Calu3 (cell line): ENCODE results near the gene SH3PXD2A. TPM values are rescaled to one million over a fixed set of nuclear protein-coding genes. Genes with fewer than 3 reads are reported as not detected.

ENCODE experiments used
- BruUV-seq: library from RNA; stranded (reverse); fragments of 400-500 nt; replicated peaks from 2 replicates; lab custom pipeline; 2021; lab: Mats Ljungman, UMichigan
- CTCF ChIA-PET: fragments of 300-600 bp; sonication (Branson Sonifier 250); formaldehyde crosslinking; loops from one replicate; lab custom pipeline; 2022; ENCODE audit warnings: antibody characterized with exemption; lab: Charles Lee
- DNase-seq: peaks from one replicate; pipeline ENCODE4 v3.0.0; 2022
- H3K27ac Mint-ChIP-seq: one replicate; pipeline ENCODE4 v1.8.0; 2022; ENCODE audit warnings: mixed read lengths; ENCODE audit not compliant: unreplicated experiment
- H3K27me3 Mint-ChIP-seq: one replicate; pipeline ENCODE4 v1.8.0; 2022; ENCODE audit warnings: mixed read lengths; ENCODE audit not compliant: unreplicated experiment
- H3K36me3 Mint-ChIP-seq: one replicate; pipeline ENCODE4 v1.8.0; 2022; ENCODE audit warnings: mild to moderate bottlenecking, moderate library complexity, mixed read lengths; ENCODE audit not compliant: insufficient read depth, unreplicated experiment
- H3K4me1 Mint-ChIP-seq: one replicate; pipeline ENCODE4 v1.8.0; 2022; ENCODE audit warnings: mild to moderate bottlenecking, low read depth, mixed read lengths; ENCODE audit not compliant: unreplicated experiment
- H3K4me3 Mint-ChIP-seq: one replicate; pipeline ENCODE4 v1.8.0; 2022; ENCODE audit warnings: mild to moderate bottlenecking, low read depth, moderate library complexity, mixed read lengths; ENCODE audit not compliant: unreplicated experiment
- H3K9me3 Mint-ChIP-seq: one replicate; pipeline ENCODE4 v1.8.0; 2022; ENCODE audit warnings: low read depth, mixed read lengths; ENCODE audit not compliant: unreplicated experiment
- intact Hi-C: fragments of 100-400 bp; cut with micrococcal nuclease; formaldehyde crosslinking; loops from one replicate; pipeline ENCODE4 v1.10.0; 2022; ENCODE audit not compliant: unreplicated experiment
- total RNA-seq: library from RNA; stranded (reverse); gene quantifications from 2 replicates; pipeline ENCODE4 v1.2.3, GENCODE V29; 2022
- TF ChIP-seq, protein P1 (sequence below): fragments of 200-600 bp; IDR thresholded peaks from one replicate; pipeline ENCODE4 v1.8.0; 2022; ENCODE audit warnings: antibody characterized with exemption; ENCODE audit not compliant: unreplicated experiment

Gene SH3PXD2A
- total RNA-seq, 1 experiment from 2014 or later, result 7.5 TPM

DNA sequence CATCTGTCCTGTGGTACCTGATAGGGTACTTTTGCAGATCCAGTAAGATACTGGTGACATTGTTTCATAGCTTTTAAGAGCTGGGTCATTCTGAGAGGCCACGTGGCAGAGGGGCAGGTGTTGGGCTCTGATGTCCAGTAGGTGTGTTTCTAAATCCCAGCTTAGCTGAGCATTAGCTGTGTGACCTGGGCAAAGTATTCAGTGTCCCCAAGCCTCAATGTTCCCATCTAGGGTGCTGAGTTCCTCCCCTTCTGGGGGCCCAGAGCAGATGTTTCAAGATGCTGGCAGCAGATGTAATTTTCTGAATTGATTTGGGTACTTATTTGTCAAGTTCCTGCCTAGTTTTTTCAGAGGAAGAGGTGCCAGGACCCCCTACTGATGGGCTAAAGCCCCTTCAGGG lies 309.0 kb downstream of the SH3PXD2A start:
- CTCF ChIA-PET, result no interaction called here
- TF ChIP-seq, protein P1, sequence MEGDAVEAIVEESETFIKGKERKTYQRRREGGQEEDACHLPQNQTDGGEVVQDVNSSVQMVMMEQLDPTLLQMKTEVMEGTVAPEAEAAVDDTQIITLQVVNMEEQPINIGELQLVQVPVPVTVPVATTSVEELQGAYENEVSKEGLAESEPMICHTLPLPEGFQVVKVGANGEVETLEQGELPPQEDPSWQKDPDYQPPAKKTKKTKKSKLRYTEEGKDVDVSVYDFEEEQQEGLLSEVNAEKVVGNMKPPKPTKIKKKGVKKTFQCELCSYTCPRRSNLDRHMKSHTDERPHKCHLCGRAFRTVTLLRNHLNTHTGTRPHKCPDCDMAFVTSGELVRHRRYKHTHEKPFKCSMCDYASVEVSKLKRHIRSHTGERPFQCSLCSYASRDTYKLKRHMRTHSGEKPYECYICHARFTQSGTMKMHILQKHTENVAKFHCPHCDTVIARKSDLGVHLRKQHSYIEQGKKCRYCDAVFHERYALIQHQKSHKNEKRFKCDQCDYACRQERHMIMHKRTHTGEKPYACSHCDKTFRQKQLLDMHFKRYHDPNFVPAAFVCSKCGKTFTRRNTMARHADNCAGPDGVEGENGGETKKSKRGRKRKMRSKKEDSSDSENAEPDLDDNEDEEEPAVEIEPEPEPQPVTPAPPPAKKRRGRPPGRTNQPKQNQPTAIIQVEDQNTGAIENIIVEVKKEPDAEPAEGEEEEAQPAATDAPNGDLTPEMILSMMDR, result no peak
- intact Hi-C loops, result no loop called here
- Mint-ChIP-seq H3K36me3 (no peaks in the 10 kb centered on the region), H3K9me3 (no peaks in the 10 kb centered on the region), H3K27ac (no peak overlapping the region), H3K4me1 (no peaks in the 10 kb centered on the region), H3K4me3 (no peak overlapping the region), H3K27me3 (peaks cover 37% of the 10 kb centered on the region)
- DNase-seq, result no peak
- BruUV-seq, result no TSS peak

DNA sequence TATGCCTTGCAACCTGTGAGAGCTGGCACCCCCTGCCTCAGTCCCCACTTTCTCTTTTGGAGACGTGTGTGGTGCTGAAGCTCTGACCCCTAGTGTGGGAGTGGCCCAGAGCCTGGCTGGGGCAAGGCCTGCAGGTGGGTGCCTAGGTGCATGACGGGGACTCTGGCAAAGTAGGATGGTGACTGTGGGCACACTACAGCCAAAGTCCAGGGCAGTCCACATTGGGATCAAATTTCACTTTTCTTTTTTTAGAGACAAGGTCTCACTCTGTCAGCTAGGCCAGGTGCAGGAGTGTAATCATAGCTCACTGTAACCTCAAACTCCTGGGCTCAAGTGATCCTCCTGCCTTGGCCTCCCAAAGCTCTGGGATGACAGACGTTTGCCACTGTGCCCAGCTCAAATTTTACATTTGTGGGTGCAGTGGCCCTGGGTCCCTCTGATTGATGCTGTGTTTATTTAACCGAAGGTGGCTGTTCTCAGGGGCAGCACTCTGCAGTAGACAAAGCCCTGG lies 309.6 kb downstream of the SH3PXD2A start:
- no peak overlapping the region for H3K4me3 Mint-ChIP-seq
- peaks cover 43% of the 10 kb centered on the region for H3K27me3 Mint-ChIP-seq
- H3K27ac Mint-ChIP-seq, result no peak overlapping the region
- intact Hi-C loops, result no loop called here
- no peaks in the 10 kb centered on the region for H3K4me1 Mint-ChIP-seq
- no TSS peak for BruUV-seq
- H3K9me3 Mint-ChIP-seq, result no peaks in the 10 kb centered on the region
- TF ChIP-seq, protein P1, result no peak
- no peaks in the 10 kb centered on the region for H3K36me3 Mint-ChIP-seq
- CTCF ChIA-PET, result no interaction called here
- no peak for DNase-seq

DNA sequence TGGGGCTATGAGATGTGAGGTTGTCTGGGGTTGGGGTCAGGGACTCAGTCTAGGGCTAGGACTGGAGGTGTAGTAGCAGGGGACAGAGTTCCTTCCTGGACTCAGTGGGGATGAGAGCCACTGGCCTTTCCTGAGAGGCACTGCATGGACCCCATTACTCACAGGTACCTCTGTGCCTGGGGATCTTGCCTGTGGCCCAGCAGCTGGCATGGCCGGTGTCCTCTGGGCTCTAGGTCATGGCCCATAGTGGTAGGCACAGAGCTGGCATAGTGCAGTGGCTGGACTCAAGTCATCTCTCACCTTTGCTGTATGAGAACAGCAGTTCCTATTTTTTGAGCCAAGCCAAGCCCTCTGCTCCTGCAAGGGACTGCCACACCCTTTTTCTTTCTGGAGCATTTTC lies 310.0 kb downstream of the SH3PXD2A start:
- DNase-seq, result no peak
- Mint-ChIP-seq H3K9me3 (no peaks in the 10 kb centered on the region), H3K27me3 (peaks cover 46% of the 10 kb centered on the region), H3K4me3 (no peak overlapping the region), H3K36me3 (no peaks in the 10 kb centered on the region), H3K4me1 (no peaks in the 10 kb centered on the region), H3K27ac (no peak overlapping the region)
- intact Hi-C loops, result no loop called here
- TF ChIP-seq, protein P1, result no peak
- CTCF ChIA-PET, result no interaction called here
- BruUV-seq, result no TSS peak

DNA sequence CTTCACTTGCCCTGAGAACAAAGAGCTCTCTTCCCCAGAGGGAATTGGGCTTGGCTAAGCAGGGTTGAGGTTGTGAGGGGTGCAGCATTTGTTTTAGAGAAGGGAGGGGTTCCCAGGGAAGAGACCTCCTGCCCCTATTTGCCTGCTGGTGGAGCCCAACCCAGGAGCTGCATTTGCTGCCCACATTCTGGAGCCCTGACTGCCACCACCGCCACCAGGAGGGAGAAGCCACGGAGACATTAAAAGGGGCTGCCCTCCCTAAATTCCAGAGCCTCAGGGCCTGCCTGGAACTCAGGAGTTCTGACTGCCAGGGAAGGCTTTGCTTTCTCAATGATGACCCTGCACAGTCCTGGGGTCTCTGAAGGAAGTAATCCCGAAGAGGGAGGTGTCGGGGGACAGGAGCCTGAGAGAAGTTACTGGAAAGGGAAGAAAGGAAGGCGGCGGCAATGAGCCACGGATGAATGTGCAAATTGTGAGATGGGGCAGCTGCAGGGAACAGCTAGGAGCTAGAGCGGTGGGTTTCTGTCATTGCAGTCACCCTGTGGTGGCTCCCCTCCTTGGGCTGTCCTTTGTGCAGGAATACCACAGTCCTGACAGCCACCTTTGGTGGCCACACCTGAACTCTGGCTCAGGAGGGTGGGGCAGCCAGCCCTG lies 310.6 kb downstream of the SH3PXD2A start:
- CTCF ChIA-PET, result no interaction called here

More for the DNA sequence above, 310.6 kb downstream of the SH3PXD2A start:
- intact Hi-C loops, result no loop called here
- no peaks in the 10 kb centered on the region for H3K36me3 Mint-ChIP-seq
- no peaks in the 10 kb centered on the region for H3K9me3 Mint-ChIP-seq
- H3K4me3 Mint-ChIP-seq, result no peak overlapping the region
- no peaks in the 10 kb centered on the region for H3K4me1 Mint-ChIP-seq
- no peak for DNase-seq
- H3K27me3 Mint-ChIP-seq, result peaks cover 46% of the 10 kb centered on the region
- TF ChIP-seq, protein P1, result no peak
- BruUV-seq, result no TSS peak
- H3K27ac Mint-ChIP-seq, result no peak overlapping the region

Other genes starting within 250 kb of the SH3PXD2A start
- 13.1 and 16.0 TPM in 2 replicates for gene STN1, start 62.6 kb upstream of the SH3PXD2A start, total RNA-seq
- 25.6 and 31.2 TPM in 2 replicates for gene SLK, start 111.6 kb upstream of the SH3PXD2A start, total RNA-seq
- 0.73 and 1.0 TPM in 2 replicates for gene COL17A1, start 230.3 kb upstream of the SH3PXD2A start, total RNA-seq